HepG2 (cell line): ENCODE data around the gene SOX14. TPM values are rescaled to one million over a fixed set of nuclear protein-coding genes. Genes with fewer than 3 reads are reported as not detected.

Source experiments
- ATAC-seq: fragments of 200-7000 bp; cut with Tn5 transposase; 3 replicates; pipeline ENCODE4 v1.9.1; 2020; ENCODE audit warnings: mild to moderate bottlenecking, moderate library complexity
- BruUV-seq: library from RNA; stranded (reverse); fragments of 400-500 nt; replicated peaks from 2 replicates; lab custom pipeline; 2021; lab: Mats Ljungman, UMichigan
- CTCF ChIA-PET: fragments of 300-600 bp; formaldehyde crosslinking; extraction: SDS; loops from one replicate; lab custom pipeline; 2021; ENCODE audit warnings: low total read pairs, inconsistent platforms, low intra/inter-chr PET ratio; lab: Yijun Ruan, JAX
- POLR2A ChIA-PET: fragments of 350-600 bp; sonication (Branson Sonifier 250); formaldehyde crosslinking; loops from one replicate; lab custom pipeline; 2020; ENCODE audit warnings: antibody characterized with exemption, inconsistent platforms; lab: Yijun Ruan, JAX
- DNase-seq: peaks from one replicate; pipeline ENCODE4 v3.0.0-alpha.2; 2015; ENCODE audit warnings: low spot score
- FAIRE-seq: peaks from 3 replicates; lab custom pipeline; 2011; peaks lifted over from hg19 to GRCh38; lab: Jason Lieb, UNC
- H2AFZ ChIP-seq: one replicate; pipeline ENCODE4 v1.6.1; 2011; ENCODE audit warnings: low read length, inconsistent platforms
- H3K27ac ChIP-seq: fragments of 300-600 bp; 3 replicates; pipeline ENCODE4 v1.8.0; 2011; ENCODE audit warnings: mixed run types, mild to moderate bottlenecking, mixed read lengths, low read length, inconsistent platforms; ENCODE audit not compliant: insufficient read depth; ENCODE audit errors: extremely low read length
- H3K27me3 ChIP-seq, 2 experiments: fragments of 200-600 bp in 1 of 2; 2 replicates in 1 of 2; 3 replicates in 1 of 2; pipeline versions ENCODE4 v1.6.0 to v1.8.0; 2011; ENCODE audit warnings: low read length in 2 of 2, mild to moderate bottlenecking in 2 of 2, moderate library complexity in 2 of 2, inconsistent platforms in 1 of 2; ENCODE audit not compliant: insufficient read depth in 2 of 2, control insufficient read depth in 1 of 2
- H3K36me3 ChIP-seq, 2 experiments: fragments of 200-600 bp in 1 of 2; replicated peaks in 1 of 2; 2 replicates in 1 of 2; 3 replicates in 1 of 2; pipeline versions ENCODE4 v1.5.1 to v1.8.0; 2011; ENCODE audit warnings: low read length in 2 of 2, inconsistent platforms in 1 of 2; ENCODE audit not compliant: insufficient read depth in 2 of 2, control insufficient read depth in 1 of 2
- H3K4me1 ChIP-seq: 2 replicates; pipeline ENCODE4 v1.5.1; 2012; ENCODE audit warnings: low read length, inconsistent platforms; ENCODE audit not compliant: insufficient read depth
- H3K4me2 ChIP-seq: 2 replicates; pipeline ENCODE4 v1.6.0; 2011; ENCODE audit warnings: low read depth, low read length, inconsistent platforms
- H3K4me3 ChIP-seq, 3 experiments: fragments of 200-600 bp in 1 of 3; sonication (generic), shearing (Covaris generic) in 1 of 3; replicated peaks in 1 of 3; 2 replicates each; pipeline ENCODE4 v1.5.1; 2011 to 2016; ENCODE audit warnings: low read length in 3 of 3, inconsistent platforms in 2 of 3, low read depth in 2 of 3, mild to moderate bottlenecking in 2 of 3, control low read depth in 1 of 3, mixed read lengths in 1 of 3; ENCODE audit not compliant: insufficient read depth in 1 of 3
- H3K79me2 ChIP-seq: one replicate; pipeline ENCODE4 v1.6.1; 2011; ENCODE audit warnings: low read length, inconsistent platforms; ENCODE audit not compliant: insufficient read depth
- H3K9ac ChIP-seq: 2 replicates; pipeline ENCODE4 v1.6.0; 2011; ENCODE audit warnings: mild to moderate bottlenecking, low read depth, low read length, inconsistent platforms; ENCODE audit not compliant: insufficient read depth
- H3K9me3 ChIP-seq: 2 replicates; pipeline ENCODE4 v1.5.1; 2012; ENCODE audit warnings: mild to moderate bottlenecking, low read length
- H4K20me1 ChIP-seq: 2 replicates; pipeline ENCODE4 v1.6.0; 2011; ENCODE audit warnings: inconsistent platforms, mild to moderate bottlenecking, low read length, moderate library complexity; ENCODE audit not compliant: insufficient read depth
- ATRX ChIP-seq: sonication (generic); formaldehyde crosslinking; IDR thresholded peaks from 2 replicates; pipeline ENCODE4 v1.4.0; 2020; ENCODE audit warnings: missing genetic modification reagents, borderline replicate concordance
- ELF4 ChIP-seq: sonication (generic); formaldehyde crosslinking; IDR thresholded peaks from 2 replicates; pipeline ENCODE4 v1.5.0; 2020; ENCODE audit warnings: missing genetic modification reagents, mild to moderate bottlenecking, moderate library complexity, borderline replicate concordance
- KDM3A ChIP-seq: IDR thresholded peaks from 2 replicates; pipeline ENCODE4 v1.6.1; 2018; ENCODE audit warnings: low read depth, missing compliant biosample characterization
- KLF15 ChIP-seq: sonication (generic); formaldehyde crosslinking; IDR thresholded peaks from 2 replicates; pipeline ENCODE4 v1.8.1; 2023; ENCODE audit warnings: borderline replicate concordance, mild to moderate bottlenecking, inconsistent platforms, missing genetic modification reagents, mixed read lengths
- MATR3 ChIP-seq: sonication (generic); formaldehyde crosslinking; IDR thresholded peaks from 2 replicates; pipeline ENCODE4 v1.4.0; 2020; ENCODE audit warnings: missing genetic modification reagents
- NFKB2 ChIP-seq: sonication (generic); formaldehyde crosslinking; IDR thresholded peaks from 2 replicates; pipeline ENCODE4 v1.4.0; 2020; ENCODE audit warnings: missing genetic modification reagents, borderline replicate concordance
- WGBS: methylation state at CpG from one replicate; pipeline ENCODE4 v1.1.6; 2017; ENCODE audit warnings: low lambda C conversion rate; 5-methylcytosine and 5-hydroxymethylcytosine counted together
- in situ Hi-C: cut with HindIII; loops from 2 replicates; pipeline ENCODE4 v1.10.0; 2017; ENCODE audit warnings: low pct_unique_long_range_greater_than_20kb; ENCODE audit not compliant: extremely low pct_ligation_motif_present
- intact Hi-C: fragments of 100-400 bp; cut with micrococcal nuclease; formaldehyde crosslinking; loops from one replicate; pipeline ENCODE4 v1.10.0; 2022; ENCODE audit not compliant: unreplicated experiment
- polyA plus RNA-seq, 8 experiments: library from polyadenylated mRNA; depleted of rRNA in 3 of 8; stranded (reverse) in 7 of 8; unstranded in 1 of 8; fragments of >200 nt; fragmentation: Illumina TruSeq in 4 of 8; extraction: Trizol in 4 of 8; gene quantifications; 2 replicates each; pipeline versions ENCODE4 v1.2.1 to v1.2.3, GENCODE V29; 2011 to 2016; ENCODE audit warnings: low read depth in 4 of 8, missing spikeins in 1 of 8, mixed read lengths in 1 of 8; ENCODE audit not compliant: insufficient read depth in 1 of 8
- total RNA-seq, 5 experiments: library from RNA; depleted of rRNA; stranded (reverse); fragments of >200 nt; fragmentation: Illumina TruSeq; extraction: Trizol; gene quantifications; 2 replicates each; pipeline ENCODE4 v1.2.3, GENCODE V29; 2016; ENCODE audit warnings: low read depth in 1 of 5
- TF ChIP-seq, protein P1 (sequence below), 2 experiments: sonication (generic) in 1 of 2; formaldehyde crosslinking in 1 of 2; IDR thresholded peaks; 2 replicates each; pipeline versions ENCODE4 v1.4.0 to v1.6.1; 2016 to 2020; ENCODE audit warnings: borderline replicate concordance in 1 of 2, low read depth in 1 of 2, mild to moderate bottlenecking in 1 of 2, missing genetic modification reagents in 1 of 2
- TF ChIP-seq, protein P2 (sequence below): sonication (generic); formaldehyde crosslinking; IDR thresholded peaks from 2 replicates; pipeline ENCODE4 v1.8.0; 2022; ENCODE audit warnings: missing genetic modification reagents, mild to moderate bottlenecking, borderline replicate concordance
- TF ChIP-seq, protein P3 (sequence below): sonication (generic); formaldehyde crosslinking; IDR thresholded peaks from 2 replicates; pipeline ENCODE4 v1.9.0; 2022; ENCODE audit warnings: low read depth, missing genetic modification reagents
- TF ChIP-seq, protein P4 (sequence below), 2 experiments: fragments of 450-650 bp in 1 of 2; sonication (generic) in 1 of 2; formaldehyde crosslinking; IDR thresholded peaks; 2 replicates each; pipeline versions ENCODE4 v1.5.0 to v1.8.0; 2020 to 2022; ENCODE audit warnings: mild to moderate bottlenecking in 1 of 2, missing genetic modification reagents in 1 of 2
- TF ChIP-seq, protein P5 (sequence below): sonication (generic); formaldehyde crosslinking; IDR thresholded peaks from 2 replicates; pipeline ENCODE4 v1.5.0; 2020; ENCODE audit warnings: missing genetic modification reagents
- TF ChIP-seq, protein P6 (sequence below): IDR thresholded peaks from 2 replicates; pipeline ENCODE4 v1.6.1; 2016

The SOX14 gene
- total and polyA plus RNA-seq, 2 of the 13 experiments (the other 11 are each of a cell fraction or from before 2014, with no cell fraction given) = not detected

DNA sequence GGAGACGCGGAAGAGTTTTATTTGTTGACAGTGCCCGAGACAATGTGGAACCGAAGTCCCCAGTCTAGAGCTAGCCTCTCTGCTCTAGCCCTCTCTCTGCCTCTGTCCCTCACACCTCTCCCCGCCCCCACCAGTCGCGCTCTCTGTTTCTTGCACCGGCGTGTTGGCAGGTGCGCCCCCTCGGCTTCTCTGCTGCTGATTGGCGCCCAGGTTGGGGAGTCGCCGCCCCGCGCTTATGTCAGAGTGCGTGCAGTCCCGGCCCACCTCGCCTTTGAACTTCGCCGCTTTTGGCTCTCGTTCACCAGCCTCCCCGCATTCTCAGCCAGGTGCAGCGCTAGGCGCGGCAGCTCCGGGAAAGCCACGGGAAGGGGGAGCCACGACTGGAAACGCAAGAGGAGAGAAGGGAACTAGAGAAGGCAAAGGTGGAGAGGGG lies at the start of gene SOX14 (continued):
- TF ChIP-seq, protein P1, sequence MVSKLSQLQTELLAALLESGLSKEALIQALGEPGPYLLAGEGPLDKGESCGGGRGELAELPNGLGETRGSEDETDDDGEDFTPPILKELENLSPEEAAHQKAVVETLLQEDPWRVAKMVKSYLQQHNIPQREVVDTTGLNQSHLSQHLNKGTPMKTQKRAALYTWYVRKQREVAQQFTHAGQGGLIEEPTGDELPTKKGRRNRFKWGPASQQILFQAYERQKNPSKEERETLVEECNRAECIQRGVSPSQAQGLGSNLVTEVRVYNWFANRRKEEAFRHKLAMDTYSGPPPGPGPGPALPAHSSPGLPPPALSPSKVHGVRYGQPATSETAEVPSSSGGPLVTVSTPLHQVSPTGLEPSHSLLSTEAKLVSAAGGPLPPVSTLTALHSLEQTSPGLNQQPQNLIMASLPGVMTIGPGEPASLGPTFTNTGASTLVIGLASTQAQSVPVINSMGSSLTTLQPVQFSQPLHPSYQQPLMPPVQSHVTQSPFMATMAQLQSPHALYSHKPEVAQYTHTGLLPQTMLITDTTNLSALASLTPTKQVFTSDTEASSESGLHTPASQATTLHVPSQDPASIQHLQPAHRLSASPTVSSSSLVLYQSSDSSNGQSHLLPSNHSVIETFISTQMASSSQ (IDR thresholded peaks at IDR 0.05; ENCODE audit: low read depth) = no peak
- TF ChIP-seq, protein P1 (CRISPR knock-in tag; IDR thresholded peaks at IDR 0.05; ENCODE audit: borderline replicate concordance) = no peak
- peak; percentile 25; the same call in 1 of the 2 replicates for TF ChIP-seq NFKB2 (CRISPR knock-in tag)

DNA sequence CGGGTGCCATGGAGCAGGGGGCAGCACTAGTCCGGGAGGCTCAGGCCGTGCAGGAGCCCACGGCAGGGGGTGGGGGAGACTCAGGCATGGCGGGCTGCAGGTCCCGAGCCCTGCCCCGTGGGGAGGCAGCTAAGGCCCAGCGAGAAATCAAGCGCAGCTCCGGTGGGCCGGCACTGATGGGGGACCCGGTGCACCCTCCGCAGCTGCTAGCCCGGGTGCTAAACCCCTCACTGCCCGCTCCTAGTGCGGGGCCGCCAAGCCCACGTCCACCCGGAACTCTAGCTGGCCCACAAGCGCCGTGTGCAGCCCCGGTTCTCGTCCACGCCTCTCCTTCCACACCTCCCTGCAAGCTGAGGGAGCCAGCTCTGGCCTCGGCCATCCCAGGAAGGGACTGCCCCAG lies 49.6 kb upstream of the SOX14 start:
- H3K9ac ChIP-seq = no peak overlapping the region
- TF ChIP-seq, protein P2, sequence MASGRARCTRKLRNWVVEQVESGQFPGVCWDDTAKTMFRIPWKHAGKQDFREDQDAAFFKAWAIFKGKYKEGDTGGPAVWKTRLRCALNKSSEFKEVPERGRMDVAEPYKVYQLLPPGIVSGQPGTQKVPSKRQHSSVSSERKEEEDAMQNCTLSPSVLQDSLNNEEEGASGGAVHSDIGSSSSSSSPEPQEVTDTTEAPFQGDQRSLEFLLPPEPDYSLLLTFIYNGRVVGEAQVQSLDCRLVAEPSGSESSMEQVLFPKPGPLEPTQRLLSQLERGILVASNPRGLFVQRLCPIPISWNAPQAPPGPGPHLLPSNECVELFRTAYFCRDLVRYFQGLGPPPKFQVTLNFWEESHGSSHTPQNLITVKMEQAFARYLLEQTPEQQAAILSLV = no peak
- no peak for TF ChIP-seq ATRX (CRISPR knock-in tag)
- TF ChIP-seq, protein P3, sequence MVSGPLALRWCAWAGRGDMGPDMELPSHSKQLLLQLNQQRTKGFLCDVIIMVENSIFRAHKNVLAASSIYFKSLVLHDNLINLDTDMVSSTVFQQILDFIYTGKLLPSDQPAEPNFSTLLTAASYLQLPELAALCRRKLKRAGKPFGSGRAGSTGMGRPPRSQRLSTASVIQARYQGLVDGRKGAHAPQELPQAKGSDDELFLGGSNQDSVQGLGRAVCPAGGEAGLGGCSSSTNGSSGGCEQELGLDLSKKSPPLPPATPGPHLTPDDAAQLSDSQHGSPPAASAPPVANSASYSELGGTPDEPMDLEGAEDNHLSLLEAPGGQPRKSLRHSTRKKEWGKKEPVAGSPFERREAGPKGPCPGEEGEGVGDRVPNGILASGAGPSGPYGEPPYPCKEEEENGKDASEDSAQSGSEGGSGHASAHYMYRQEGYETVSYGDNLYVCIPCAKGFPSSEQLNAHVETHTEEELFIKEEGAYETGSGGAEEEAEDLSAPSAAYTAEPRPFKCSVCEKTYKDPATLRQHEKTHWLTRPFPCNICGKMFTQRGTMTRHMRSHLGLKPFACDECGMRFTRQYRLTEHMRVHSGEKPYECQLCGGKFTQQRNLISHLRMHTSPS (CRISPR knock-in tag) = no peak
- TF ChIP-seq ELF4 (CRISPR knock-in tag) = no peak
- no peak for TF ChIP-seq KDM3A (CRISPR knock-in tag)
- no peak for TF ChIP-seq KLF15
- no peak for TF ChIP-seq MATR3 (CRISPR knock-in tag)
- TF ChIP-seq, protein P4, sequence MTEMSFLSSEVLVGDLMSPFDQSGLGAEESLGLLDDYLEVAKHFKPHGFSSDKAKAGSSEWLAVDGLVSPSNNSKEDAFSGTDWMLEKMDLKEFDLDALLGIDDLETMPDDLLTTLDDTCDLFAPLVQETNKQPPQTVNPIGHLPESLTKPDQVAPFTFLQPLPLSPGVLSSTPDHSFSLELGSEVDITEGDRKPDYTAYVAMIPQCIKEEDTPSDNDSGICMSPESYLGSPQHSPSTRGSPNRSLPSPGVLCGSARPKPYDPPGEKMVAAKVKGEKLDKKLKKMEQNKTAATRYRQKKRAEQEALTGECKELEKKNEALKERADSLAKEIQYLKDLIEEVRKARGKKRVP (CRISPR knock-in tag; IDR thresholded peaks at IDR 0.05) = no peak
- TF ChIP-seq, protein P5, sequence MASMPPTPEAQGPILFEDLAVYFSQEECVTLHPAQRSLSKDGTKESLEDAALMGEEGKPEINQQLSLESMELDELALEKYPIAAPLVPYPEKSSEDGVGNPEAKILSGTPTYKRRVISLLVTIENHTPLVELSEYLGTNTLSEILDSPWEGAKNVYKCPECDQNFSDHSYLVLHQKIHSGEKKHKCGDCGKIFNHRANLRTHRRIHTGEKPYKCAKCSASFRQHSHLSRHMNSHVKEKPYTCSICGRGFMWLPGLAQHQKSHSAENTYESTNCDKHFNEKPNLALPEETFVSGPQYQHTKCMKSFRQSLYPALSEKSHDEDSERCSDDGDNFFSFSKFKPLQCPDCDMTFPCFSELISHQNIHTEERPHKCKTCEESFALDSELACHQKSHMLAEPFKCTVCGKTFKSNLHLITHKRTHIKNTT (CRISPR knock-in tag) = no peak
- TF ChIP-seq, protein P6, sequence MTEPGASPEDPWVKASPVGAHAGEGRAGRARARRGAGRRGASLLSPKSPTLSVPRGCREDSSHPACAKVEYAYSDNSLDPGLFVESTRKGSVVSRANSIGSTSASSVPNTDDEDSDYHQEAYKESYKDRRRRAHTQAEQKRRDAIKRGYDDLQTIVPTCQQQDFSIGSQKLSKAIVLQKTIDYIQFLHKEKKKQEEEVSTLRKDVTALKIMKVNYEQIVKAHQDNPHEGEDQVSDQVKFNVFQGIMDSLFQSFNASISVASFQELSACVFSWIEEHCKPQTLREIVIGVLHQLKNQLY (CRISPR knock-in tag) = no peak
- no peaks in the 10 kb centered on the region for H3K4me1 ChIP-seq
- no peak overlapping the region for H3K4me3 ChIP-seq
- ChIA-PET CTCF (no interaction called here), POLR2A (no interaction called here)
- no peak overlapping the region for H2AFZ ChIP-seq
- no TSS peak for BruUV-seq
- H3K27me3 ChIP-seq = no peaks in the 10 kb centered on the region
- H3K4me2 ChIP-seq = no peak overlapping the region
- no peak overlapping the region for H3K27ac ChIP-seq
- no peaks in the 10 kb centered on the region for H3K79me2 ChIP-seq
- in situ Hi-C loops = no loop called here
- no peak for ATAC-seq
- intact Hi-C loops = no loop called here
- no peak for DNase-seq
- no peaks in the 10 kb centered on the region for H4K20me1 ChIP-seq
- no peaks in the 10 kb centered on the region for H3K9me3 ChIP-seq
- 44% methylated on average over 8 of the region's 25 CpGs for WGBS
- no peak for FAIRE-seq
- H3K36me3 ChIP-seq = no peaks in the 10 kb centered on the region
